H9 (cell line): ENCODE data around the gene CDKN2B. TPM values are rescaled to one million over a fixed set of nuclear protein-coding genes. Genes with fewer than 3 reads are reported as not detected.

ENCODE experiments used
- DNase-seq: peaks from one replicate; pipeline ENCODE4 v3.0.0-alpha.2; 2017
- H2AFZ ChIP-seq: one replicate; pipeline ENCODE4 v1.6.1; 2013; ENCODE audit warnings: mild to moderate bottlenecking, low read length, control low read depth, moderate library complexity
- H2AK5ac ChIP-seq: 2 replicates; pipeline ENCODE4 v1.6.1; 2013; ENCODE audit warnings: low read length, control low read depth, mixed read lengths; ENCODE audit not compliant: insufficient read length
- H2BK120ac ChIP-seq: one replicate; pipeline ENCODE4 v1.6.1; 2013; ENCODE audit warnings: low read depth, mild to moderate bottlenecking, low read length, control low read depth, inconsistent platforms; ENCODE audit not compliant: poor library complexity, severe bottlenecking
- H2BK12ac ChIP-seq: 2 replicates; pipeline ENCODE4 v1.6.1; 2013; ENCODE audit warnings: low read length, control low read depth, mixed read lengths, low read depth; ENCODE audit not compliant: insufficient read length
- H2BK15ac ChIP-seq: 2 replicates; pipeline ENCODE4 v1.6.1; 2013; ENCODE audit warnings: low read depth, low read length, control low read depth
- H2BK20ac ChIP-seq: one replicate; pipeline ENCODE4 v1.6.1; 2013; ENCODE audit warnings: low read depth, mild to moderate bottlenecking, low read length, control low read depth, inconsistent platforms; ENCODE audit not compliant: poor library complexity, severe bottlenecking
- H2BK5ac ChIP-seq: 2 replicates; pipeline ENCODE4 v1.6.1; 2013; ENCODE audit warnings: low read length, control low read depth, mixed read lengths; ENCODE audit not compliant: insufficient read length
- H3K14ac ChIP-seq: 2 replicates; pipeline ENCODE4 v1.6.1; 2013; ENCODE audit warnings: low read length, control low read depth; ENCODE audit not compliant: insufficient read depth
- H3K18ac ChIP-seq: 2 replicates; pipeline ENCODE4 v1.6.1; 2013; ENCODE audit warnings: low read depth, mild to moderate bottlenecking, mixed read lengths, low read length, control low read depth; ENCODE audit not compliant: insufficient read length
- H3K23ac ChIP-seq: 2 replicates; pipeline ENCODE4 v1.6.1; 2013; ENCODE audit warnings: low read length, control low read depth, mixed read lengths, low read depth; ENCODE audit not compliant: insufficient read length
- H3K23me2 ChIP-seq: 2 replicates; pipeline ENCODE4 v1.6.1; 2013; ENCODE audit warnings: low read depth, mild to moderate bottlenecking, mixed read lengths, low read length, control low read depth; ENCODE audit not compliant: insufficient read length, poor library complexity, severe bottlenecking
- H3K27ac ChIP-seq: 2 replicates; pipeline ENCODE4 v1.5.1; 2013; ENCODE audit warnings: low read length, control low read depth, mixed read lengths, low read depth; ENCODE audit not compliant: insufficient read length
- H3K27me3 ChIP-seq: 2 replicates; pipeline ENCODE4 v1.6.1; 2013; ENCODE audit warnings: low read length, control low read depth, inconsistent platforms; ENCODE audit not compliant: insufficient read depth
- H3K4ac ChIP-seq: 2 replicates; pipeline ENCODE4 v1.6.1; 2013; ENCODE audit warnings: low read depth, mild to moderate bottlenecking, control low read depth, inconsistent platforms, low read length, moderate library complexity
- H3K4me1 ChIP-seq: 2 replicates; pipeline ENCODE4 v1.6.1; 2013; ENCODE audit warnings: low read length, control low read depth, inconsistent platforms; ENCODE audit not compliant: insufficient read depth
- H3K4me2 ChIP-seq: 2 replicates; pipeline ENCODE4 v1.6.1; 2013; ENCODE audit warnings: low read length, control low read depth, mixed read lengths; ENCODE audit not compliant: insufficient read length, insufficient read depth
- H3K56ac ChIP-seq: 2 replicates; pipeline ENCODE4 v1.6.1; 2013; ENCODE audit warnings: low read depth, mild to moderate bottlenecking, mixed read lengths, low read length, control low read depth; ENCODE audit not compliant: insufficient read length
- H3K79me1 ChIP-seq: 2 replicates; pipeline ENCODE4 v1.6.1; 2013; ENCODE audit warnings: low read depth, mild to moderate bottlenecking, moderate library complexity, low read length, control low read depth, inconsistent platforms; ENCODE audit not compliant: insufficient read depth, poor library complexity, severe bottlenecking
- H3K79me2 ChIP-seq: 2 replicates; pipeline ENCODE4 v1.6.1; 2013; ENCODE audit warnings: low read length, control low read depth, inconsistent platforms; ENCODE audit not compliant: insufficient read depth
- H3K9ac ChIP-seq: 2 replicates; pipeline ENCODE4 v1.6.1; 2013; ENCODE audit warnings: low read length, control low read depth, mixed read lengths; ENCODE audit not compliant: insufficient read length; ENCODE audit errors: extremely low read depth
- H3K9me3 ChIP-seq: one replicate; pipeline ENCODE4 v1.6.1; 2013; ENCODE audit warnings: low read depth, low read length, inconsistent platforms; ENCODE audit not compliant: control insufficient read depth
- H3T11ph ChIP-seq: one replicate; pipeline ENCODE4 v1.6.1; 2013; ENCODE audit warnings: mild to moderate bottlenecking, low read length, control low read depth, inconsistent platforms
- H4K20me1 ChIP-seq: one replicate; pipeline ENCODE4 v1.6.1; 2013; ENCODE audit not compliant: control insufficient read depth, insufficient read length, insufficient read depth
- H4K5ac ChIP-seq: 2 replicates; pipeline ENCODE4 v1.6.1; 2013; ENCODE audit warnings: low read depth, mild to moderate bottlenecking, mixed read lengths, low read length, control low read depth; ENCODE audit not compliant: insufficient read length
- H4K8ac ChIP-seq: replicated peaks from 2 replicates; pipeline ENCODE4 v1.6.1; 2013; ENCODE audit warnings: low read length, control low read depth, mixed read lengths, low read depth; ENCODE audit not compliant: insufficient read length
- H4K91ac ChIP-seq: 2 replicates; pipeline ENCODE4 v1.6.1; 2013; ENCODE audit warnings: low read depth, mild to moderate bottlenecking, moderate library complexity, mixed read lengths, low read length, control low read depth; ENCODE audit not compliant: insufficient read length
- H3K27ac Mint-ChIP-seq, 3 experiments: 2 replicates in 2 of 3; 3 replicates in 1 of 3; pipeline ENCODE4 v1.8.0; 2020 to 2021; ENCODE audit warnings: mixed read lengths in 3 of 3, mild to moderate bottlenecking in 1 of 3, moderate library complexity in 1 of 3
- H3K27me3 Mint-ChIP-seq: 2 replicates; pipeline ENCODE4 v1.8.0; 2021; ENCODE audit warnings: low read depth, mild to moderate bottlenecking, moderate library complexity, mixed read lengths
- H3K36me3 Mint-ChIP-seq, 3 experiments: 2 replicates in 2 of 3; 3 replicates in 1 of 3; pipeline ENCODE4 v1.8.0; 2020 to 2021; ENCODE audit warnings: low read depth in 3 of 3, mixed read lengths in 3 of 3; ENCODE audit not compliant: insufficient read depth in 1 of 3
- H3K4me1 Mint-ChIP-seq, 2 experiments: 2 replicates each; pipeline ENCODE4 v1.8.0; 2020; ENCODE audit warnings: mixed read lengths in 2 of 2
- H3K4me3 Mint-ChIP-seq, 2 experiments: 2 replicates in 1 of 2; 3 replicates in 1 of 2; pipeline ENCODE4 v1.8.0; 2020 to 2021; ENCODE audit warnings: mild to moderate bottlenecking in 2 of 2, mixed read lengths in 2 of 2, moderate library complexity in 1 of 2
- H3K9me3 Mint-ChIP-seq, 2 experiments: 2 replicates in 1 of 2; 3 replicates in 1 of 2; pipeline ENCODE4 v1.8.0; 2020; ENCODE audit warnings: mild to moderate bottlenecking in 2 of 2, mixed read lengths in 2 of 2, moderate library complexity in 1 of 2
- CTCF ChIP-seq: fragments of 200-600 bp; sonication (generic); conservative IDR thresholded peaks from 3 replicates; pipeline ENCODE4 v1.8.0; 2021; ENCODE audit warnings: antibody characterized with exemption, mild to moderate bottlenecking
- WGBS: extraction: QIAGEN DNeasy Blood & Tissue Kit; methylation state at CpG from one replicate; pipeline ENCODE4 v1.1.7; 2013; ENCODE audit warnings: missing lambda C conversion rate, low lambda C conversion rate, mixed read lengths; ENCODE audit not compliant: insufficient read length; ENCODE audit errors: extremely low coverage; 5-methylcytosine and 5-hydroxymethylcytosine counted together
- total RNA-seq: library from RNA; stranded (reverse); gene quantifications from 2 replicates; pipeline ENCODE4 v1.2.1, GENCODE V29; 2021

Gene CDKN2B
- total RNA-seq, 1 experiment from 2014 or later = 0.13 TPM

GRCh38 chr9:21974722-21975409 lies 34.2 kb downstream of the CDKN2B start:
- H2BK5ac ChIP-seq = no peak overlapping the region
- H2BK12ac ChIP-seq = no peak overlapping the region
- Mint-ChIP-seq H3K9me3 (peaks cover 3 to 15% of the 10 kb centered on the region in 2 experiments), H3K4me1 (peaks cover 23 to 25% of the 10 kb centered on the region in 2 experiments), H3K27me3 (peaks cover 99% of the 10 kb centered on the region), H3K4me3 (peak overlapping the region; percentile 63 to 86), H3K36me3 (peaks cover 0 to 3% (median 0%) of the 10 kb centered on the region in 3 experiments; a peak in 2 of 7 replicates), H3K27ac (peak overlapping the region in 1 of 3 experiments; percentile 0; a peak in 1 of 7 replicates)
- H3K14ac ChIP-seq = no peak overlapping the region
- peaks cover 75% of the 10 kb centered on the region for H3K27me3 ChIP-seq
- no peaks in the 10 kb centered on the region for H3K79me1 ChIP-seq
- peak overlapping the region; percentile 69 for H3K4me2 ChIP-seq
- H2BK20ac ChIP-seq = no peak overlapping the region
- no peak overlapping the region for H2BK15ac ChIP-seq
- H3K4me1 ChIP-seq = no peaks in the 10 kb centered on the region
- H2BK120ac ChIP-seq = no peak overlapping the region
- H2AK5ac ChIP-seq = no peak overlapping the region
- no peak overlapping the region for H3K9ac ChIP-seq
- no peak overlapping the region for H3K18ac ChIP-seq
- no peak overlapping the region for H4K5ac ChIP-seq
- no peak overlapping the region for H4K91ac ChIP-seq
- WGBS = no CpG with 5 or more reads among the region's 51 CpGs
- peak; percentile 92 for DNase-seq
- H3K4ac ChIP-seq = no peak overlapping the region
- no peak overlapping the region for H3T11ph ChIP-seq
- no peak overlapping the region for H3K56ac ChIP-seq
- no peak overlapping the region for H3K27ac ChIP-seq
- H3K23ac ChIP-seq = no peak overlapping the region
- peaks cover 6% of the 10 kb centered on the region for H3K23me2 ChIP-seq
- H2AFZ ChIP-seq = no peak overlapping the region
- no peak overlapping the region for H4K8ac ChIP-seq
- no peaks in the 10 kb centered on the region for H4K20me1 ChIP-seq
- no peak for TF ChIP-seq CTCF
- H3K9me3 ChIP-seq = no peaks in the 10 kb centered on the region
- H3K79me2 ChIP-seq = no peaks in the 10 kb centered on the region
